ENCODE measurements around the gene PTRH2. TPM values are rescaled to one million over a fixed set of nuclear protein-coding genes. Genes with fewer than 3 reads are reported as not detected.

The PTRH2 gene
- total RNA-seq, 2 experiments from 2014 or later = 35.9 TPM

DNA sequence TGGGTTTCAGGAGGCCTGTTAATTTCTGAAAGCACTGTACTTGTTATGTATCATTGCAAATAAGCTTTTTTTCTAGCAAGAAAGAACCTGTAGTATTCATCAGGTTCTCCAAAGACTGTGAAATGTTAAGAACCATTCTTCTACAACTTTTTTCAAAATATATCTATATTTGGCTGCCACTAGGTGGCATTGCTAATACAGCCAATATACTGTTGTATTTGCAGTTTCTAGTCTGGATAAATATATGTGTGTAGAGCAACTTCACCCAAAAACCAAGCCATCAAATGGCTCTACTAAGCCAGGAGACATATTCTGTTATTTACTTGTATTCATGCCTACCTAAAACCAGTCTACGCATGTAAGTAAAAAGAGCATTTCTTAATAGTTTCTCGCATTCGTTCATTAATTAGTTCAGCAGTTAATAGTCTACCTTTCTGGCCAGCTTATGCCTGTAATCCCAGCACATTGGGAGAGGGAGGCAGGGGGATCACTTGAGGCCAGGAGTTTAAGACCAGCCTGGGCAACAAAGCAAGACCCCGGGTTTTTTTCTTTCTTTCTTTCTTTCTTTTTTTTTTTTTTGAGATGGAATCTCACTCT, 39.7 kb upstream of the PTRH2 start:
- ChIA-PET POLR2A (interaction anchor here (1.1 to 9.4 kb wide), 3 partner anchors 40 to 93 kb away, joined by 3 to 359 read pairs (median 3); no protein-coding TSS in a partner anchor), CTCF (interaction anchor here (0.7 to 2.4 kb wide), 17 partner anchors 12 to 290 kb away, joined by 3 to 8 read pairs (median 4); no protein-coding TSS in a partner anchor)
- Mint-ChIP-seq H3K9me3 (peaks cover 7% of the 10 kb centered on the region), H3K27me3 (no peaks in the 10 kb centered on the region), H3K4me1 (ENCODE audit: low read depth) (peaks cover 25% of the 10 kb centered on the region), H3K27ac (peak overlapping the region; percentile 56), H3K4me3 (no peak overlapping the region), H3K36me3 (peaks cover 22% of the 10 kb centered on the region)
- intact Hi-C loops (cut with micrococcal nuclease) = loop anchor here (5.0 kb wide), 1 partner anchor 225 kb away; no protein-coding TSS in a partner anchor
- DNase-seq = no peak

DNA sequence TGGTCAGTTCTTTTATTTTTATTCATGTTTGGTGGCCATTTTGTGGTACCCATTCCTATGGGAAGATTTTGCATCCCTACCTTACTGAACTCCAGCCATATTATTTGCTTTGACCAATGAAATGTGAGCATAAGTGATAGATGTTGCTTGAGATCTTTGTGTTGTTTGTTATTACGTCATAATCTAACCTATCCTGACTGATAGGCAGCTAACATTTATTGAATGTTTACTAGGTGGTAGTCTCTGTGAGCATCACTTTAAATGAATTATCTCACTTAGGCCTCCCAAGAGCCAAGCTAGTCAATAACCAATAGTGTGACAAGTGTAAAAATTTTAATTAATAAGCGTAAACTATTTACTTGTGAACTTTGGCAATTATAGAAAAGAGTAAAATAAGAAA, 37.8 kb upstream of the PTRH2 start:
- no peak for DNase-seq
- Mint-ChIP-seq H3K9me3 (peaks cover 7% of the 10 kb centered on the region), H3K4me1 (ENCODE audit: low read depth) (peaks cover 12% of the 10 kb centered on the region), H3K36me3 (peaks cover 24% of the 10 kb centered on the region), H3K4me3 (no peak overlapping the region), H3K27me3 (no peaks in the 10 kb centered on the region), H3K27ac (no peak overlapping the region)
- POLR2A ChIA-PET = no interaction called here
- intact Hi-C loops (cut with micrococcal nuclease) = loop anchor here (5.0 kb wide), 1 partner anchor 223 kb away; no protein-coding TSS in a partner anchor
- CTCF ChIA-PET = interaction anchor here (0.8 to 1.6 kb wide), 6 partner anchors 9 to 434 kb away, joined by 3 to 4 read pairs (median 3); partner anchors contain the start of gene VMP1

- peaks cover 23% of the 10 kb centered on the region for H3K36me3 Mint-ChIP-seq
- ChIA-PET POLR2A (no interaction called here), CTCF (no interaction called here)
- no peak overlapping the region for H3K27ac Mint-ChIP-seq
- no peak for DNase-seq
- intact Hi-C loops (cut with micrococcal nuclease) = no loop called here
- peaks cover 7% of the 10 kb centered on the region for H3K9me3 Mint-ChIP-seq
- H3K4me3 Mint-ChIP-seq = no peak overlapping the region
- no peaks in the 10 kb centered on the region for H3K27me3 Mint-ChIP-seq
- peaks cover 8% of the 10 kb centered on the region for H3K4me1 Mint-ChIP-seq (ENCODE audit: low read depth)
These were observed 36.6 kb upstream of the PTRH2 start for GRCh38 chr17:59743842-59744241.

- Mint-ChIP-seq H3K4me3 (no peak overlapping the region), H3K4me1 (ENCODE audit: low read depth) (no peaks in the 10 kb centered on the region), H3K9me3 (no peaks in the 10 kb centered on the region), H3K27me3 (no peaks in the 10 kb centered on the region), H3K27ac (no peak overlapping the region), H3K36me3 (peaks cover 16% of the 10 kb centered on the region)
- DNase-seq = no peak
- ChIA-PET POLR2A (no interaction called here), CTCF (no interaction called here)
- intact Hi-C loops (cut with micrococcal nuclease) = no loop called here
These were observed 30.1 kb upstream of the PTRH2 start for GRCh38 chr17:59737324-59737723.

- H3K27me3 Mint-ChIP-seq = no peaks in the 10 kb centered on the region
- CTCF ChIA-PET = interaction anchor here (1.0 to 1.3 kb wide), 3 partner anchors 12 to 119 kb away, joined by 3 to 4 read pairs (median 4); no protein-coding TSS in a partner anchor
- POLR2A ChIA-PET = no interaction called here
- intact Hi-C loops (cut with micrococcal nuclease) = no loop called here
- H3K36me3 Mint-ChIP-seq = peaks cover 9% of the 10 kb centered on the region
- no peak for DNase-seq
- no peaks in the 10 kb centered on the region for H3K9me3 Mint-ChIP-seq
- H3K4me3 Mint-ChIP-seq = no peak overlapping the region
- no peak overlapping the region for H3K27ac Mint-ChIP-seq
- peaks cover 10% of the 10 kb centered on the region for H3K4me1 Mint-ChIP-seq (ENCODE audit: low read depth)
These were observed 27.0 kb upstream of the PTRH2 start for GRCh38 chr17:59734226-59734625.

- ChIA-PET CTCF (interaction anchor here (1.0 to 1.2 kb wide), 2 partner anchors 20 to 119 kb away, joined by 3 to 4 read pairs; no protein-coding TSS in a partner anchor), POLR2A (no interaction called here)
- intact Hi-C loops (cut with micrococcal nuclease) = no loop called here
- Mint-ChIP-seq H3K9me3 (no peaks in the 10 kb centered on the region), H3K36me3 (peaks cover 10% of the 10 kb centered on the region), H3K27ac (no peak overlapping the region), H3K27me3 (no peaks in the 10 kb centered on the region), H3K4me3 (no peak overlapping the region), H3K4me1 (ENCODE audit: low read depth) (peaks cover 14% of the 10 kb centered on the region)
- no peak for DNase-seq
These were observed 26.5 kb upstream of the PTRH2 start for GRCh38 chr17:59733697-59734096.

DNA sequence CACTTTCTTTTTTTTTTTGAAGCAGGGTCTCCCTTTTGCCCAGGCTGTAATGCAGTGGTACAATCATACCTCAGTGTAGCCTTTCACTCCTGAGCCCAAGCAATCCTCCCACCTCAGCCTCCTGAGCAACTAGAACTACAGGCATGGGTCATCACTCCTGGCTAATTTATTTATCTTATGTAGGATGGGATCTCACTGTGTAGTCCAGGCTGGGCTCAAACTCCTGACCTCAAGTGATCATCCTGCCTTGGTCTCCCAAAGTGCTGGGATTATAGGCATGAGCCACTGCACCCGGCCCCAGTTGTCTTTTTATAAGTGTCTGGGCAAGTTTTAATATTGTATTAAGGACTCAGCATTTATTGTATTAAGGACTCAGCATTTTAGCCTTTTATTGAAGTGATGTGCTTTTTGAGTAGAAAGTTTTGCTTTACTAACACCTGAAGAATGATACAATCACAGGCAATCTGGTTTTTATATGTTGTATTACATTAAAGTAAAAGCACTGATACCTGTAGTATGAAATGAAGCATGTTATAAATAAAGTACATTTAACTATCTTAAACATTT, 23.1 kb upstream of the PTRH2 start:
- Mint-ChIP-seq H3K36me3 (peaks cover 6% of the 10 kb centered on the region), H3K4me3 (no peak overlapping the region), H3K4me1 (ENCODE audit: low read depth) (peaks cover 17% of the 10 kb centered on the region), H3K27me3 (no peaks in the 10 kb centered on the region), H3K9me3 (no peaks in the 10 kb centered on the region), H3K27ac (no peak overlapping the region)
- intact Hi-C loops (cut with micrococcal nuclease) = no loop called here
- POLR2A ChIA-PET = no interaction called here
- CTCF ChIA-PET = interaction anchor here (0.6 to 0.7 kb wide), 2 partner anchors 9 to 123 kb away, joined by 3 read pairs; no protein-coding TSS in a partner anchor
- no peak for DNase-seq

GRCh38 chr17:59727817-59728533, 20.7 kb upstream of the PTRH2 start:
- no peaks in the 10 kb centered on the region for H3K27me3 Mint-ChIP-seq
- peaks cover 6% of the 10 kb centered on the region for H3K36me3 Mint-ChIP-seq
- CTCF ChIA-PET = no interaction called here
- DNase-seq = no peak
- POLR2A ChIA-PET = no interaction called here
- no peak overlapping the region for H3K27ac Mint-ChIP-seq
- H3K4me1 Mint-ChIP-seq (ENCODE audit: low read depth) = peaks cover 19% of the 10 kb centered on the region
- intact Hi-C loops (cut with micrococcal nuclease) = no loop called here
- H3K9me3 Mint-ChIP-seq = no peaks in the 10 kb centered on the region
- H3K4me3 Mint-ChIP-seq = no peak overlapping the region

- Mint-ChIP-seq H3K36me3 (peaks cover 2% of the 10 kb centered on the region), H3K9me3 (no peaks in the 10 kb centered on the region), H3K4me1 (ENCODE audit: low read depth) (peaks cover 21% of the 10 kb centered on the region), H3K27me3 (no peaks in the 10 kb centered on the region), H3K27ac (no peak overlapping the region), H3K4me3 (no peak overlapping the region)
- POLR2A ChIA-PET = no interaction called here
- CTCF ChIA-PET = interaction anchor here (0.6 to 0.9 kb wide), 2 partner anchors 21 to 133 kb away, joined by 4 read pairs; no protein-coding TSS in a partner anchor
- DNase-seq = no peak
- intact Hi-C loops (cut with micrococcal nuclease) = no loop called here
These were observed 18.5 kb upstream of the PTRH2 start for GRCh38 chr17:59725691-59726090.

DNA sequence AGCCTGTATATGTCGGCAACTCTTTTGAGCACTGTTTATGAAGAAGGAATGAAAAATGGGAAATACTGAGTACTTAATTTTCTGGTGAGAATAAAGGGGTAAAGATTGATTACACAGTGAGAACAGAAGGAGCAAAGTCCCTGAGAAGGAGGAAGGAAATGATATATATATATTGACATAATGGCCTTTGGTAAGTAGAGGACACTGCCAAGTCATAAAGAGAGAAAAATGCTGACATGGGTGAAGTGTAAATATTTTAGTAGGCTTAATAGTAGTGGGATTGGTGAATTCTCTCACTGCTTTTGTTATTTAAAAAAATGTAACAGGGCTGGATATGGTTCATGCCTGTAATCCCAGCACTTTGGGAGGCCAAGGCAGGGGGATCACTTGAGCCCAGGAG, 16.4 kb upstream of the PTRH2 start:
- no peak for DNase-seq
- Mint-ChIP-seq H3K27ac (no peak overlapping the region), H3K36me3 (peaks cover under 1% of the 10 kb centered on the region), H3K4me1 (ENCODE audit: low read depth) (peaks cover 16% of the 10 kb centered on the region), H3K9me3 (no peaks in the 10 kb centered on the region), H3K4me3 (no peak overlapping the region), H3K27me3 (no peaks in the 10 kb centered on the region)
- ChIA-PET CTCF (no interaction called here), POLR2A (no interaction called here)
- intact Hi-C loops (cut with micrococcal nuclease) = no loop called here

DNA sequence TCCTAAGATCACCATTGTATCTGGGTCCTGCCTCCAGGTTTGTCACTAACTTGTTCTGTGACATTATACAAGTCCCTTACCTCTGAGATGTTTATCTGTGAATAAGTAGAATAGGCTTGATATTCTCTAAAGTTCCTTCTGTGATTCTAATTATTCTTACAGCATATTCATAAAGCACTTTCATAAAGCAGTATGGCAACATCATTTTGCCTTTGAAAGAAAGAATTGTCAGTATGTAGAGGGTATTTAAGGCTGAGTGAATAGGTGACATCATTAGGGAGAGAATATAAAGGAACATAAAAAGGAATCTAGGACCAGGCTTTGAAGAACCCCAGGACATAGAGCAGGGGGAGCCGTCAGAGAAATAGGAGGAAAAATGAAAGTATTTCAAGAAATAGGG, 15.8 kb upstream of the PTRH2 start:
- no peak for DNase-seq
- no peak overlapping the region for H3K4me3 Mint-ChIP-seq
- H3K4me1 Mint-ChIP-seq (ENCODE audit: low read depth) = peaks cover 16% of the 10 kb centered on the region
- H3K9me3 Mint-ChIP-seq = no peaks in the 10 kb centered on the region
- intact Hi-C loops (cut with micrococcal nuclease) = no loop called here
- no peak overlapping the region for H3K27ac Mint-ChIP-seq
- ChIA-PET CTCF (no interaction called here), POLR2A (no interaction called here)
- H3K36me3 Mint-ChIP-seq = no peaks in the 10 kb centered on the region
- H3K27me3 Mint-ChIP-seq = no peaks in the 10 kb centered on the region

DNA sequence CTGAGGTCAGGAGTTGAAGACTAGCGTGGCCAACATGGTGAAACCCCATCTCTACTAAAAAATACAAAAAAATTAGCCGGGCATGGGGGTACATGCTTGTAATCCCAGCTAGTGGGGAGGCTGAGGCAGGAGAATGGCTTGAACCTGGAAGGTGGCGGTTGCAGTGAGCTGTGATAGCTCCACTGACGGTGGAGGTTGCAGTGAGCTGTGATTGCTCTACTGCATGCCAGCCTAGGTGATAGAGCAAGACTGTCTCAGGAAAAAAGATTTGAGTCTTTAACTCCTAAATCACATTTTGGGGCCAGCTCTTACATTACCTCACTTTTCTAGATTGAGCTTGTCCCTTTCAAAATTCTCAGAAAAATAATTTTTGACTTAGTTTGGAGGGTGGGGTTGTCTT, 15.4 kb upstream of the PTRH2 start:
- CTCF ChIA-PET = no interaction called here
- Mint-ChIP-seq H3K9me3 (no peaks in the 10 kb centered on the region), H3K4me3 (no peak overlapping the region), H3K4me1 (ENCODE audit: low read depth) (peaks cover 16% of the 10 kb centered on the region), H3K36me3 (no peaks in the 10 kb centered on the region), H3K27ac (no peak overlapping the region), H3K27me3 (no peaks in the 10 kb centered on the region)
- intact Hi-C loops (cut with micrococcal nuclease) = no loop called here
- DNase-seq = no peak
- POLR2A ChIA-PET = no interaction called here
